ENCODE results near the gene SLC39A10. TPM values are rescaled to one million over a fixed set of nuclear protein-coding genes. Genes with fewer than 3 reads are reported as not detected.

SLC39A10 gene
- total and polyA plus RNA-seq, 2 of the 4 experiments (the other 2 are of a cell fraction) = 17.6 to 64.7 TPM

DNA sequence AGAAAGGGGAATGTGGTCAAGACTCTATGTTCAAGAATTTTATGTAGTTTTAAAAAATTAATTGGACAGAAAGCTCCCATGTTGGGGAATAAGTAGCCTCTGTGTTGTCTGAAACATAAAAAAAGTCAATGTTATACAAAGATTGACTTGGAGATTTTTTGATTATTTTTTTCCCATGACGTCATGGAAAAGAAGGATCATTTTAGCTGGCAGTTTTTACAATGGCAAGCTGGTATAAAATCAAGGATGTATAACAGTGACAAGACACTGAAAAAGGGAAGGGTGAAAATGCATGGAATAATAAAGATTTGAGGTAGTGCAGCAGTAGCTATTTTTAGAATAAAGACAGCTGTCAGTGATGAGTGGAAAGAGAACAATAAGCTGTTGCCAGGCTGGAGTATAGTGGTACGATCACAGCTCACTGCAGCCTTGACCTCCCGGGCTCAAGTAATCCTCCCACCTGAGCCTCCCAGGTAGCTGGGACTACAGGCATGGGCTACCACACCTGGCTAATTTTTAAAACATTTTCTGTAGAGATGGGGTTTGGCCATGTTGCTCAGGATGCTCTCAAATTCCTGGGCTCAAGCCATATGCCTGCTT, 9.2 kb downstream of the SLC39A10 start:
- Histone ChIP-seq H4K8ac (ENCODE audit: low read depth in 2 of 2, low read length in 2 of 2) (no peak overlapping the region), H3K27me3 (ENCODE audit: control insufficient read depth, insufficient read depth, low read length) (no peaks in the 10 kb centered on the region), H3K27ac (ENCODE audit: insufficient read depth, low read length) (no peak overlapping the region), H4K5ac (ENCODE audit: low read depth, low read length) (no peak overlapping the region), H3K56ac (ENCODE audit: extremely low read depth, insufficient read depth, low read length) (no peak overlapping the region), H3K23ac (ENCODE audit: low read depth, low read length) (no peak overlapping the region), H2BK5ac (ENCODE audit: low read depth, low read length, poor library complexity, severe bottlenecking) (no peak overlapping the region), H2AFZ (replicated peaks; ENCODE audit: low read length, poor library complexity) (no peak overlapping the region), H3K4ac (ENCODE audit: low read depth, low read length) (no peak overlapping the region), H2AK5ac (ENCODE audit: low read depth, low read length) (no peak overlapping the region), H4K20me1 (ENCODE audit: insufficient read depth, low read length) (peaks cover 6% of the 10 kb centered on the region; the same call in 1 of the 2 replicates), H3K18ac (ENCODE audit: low read depth, low read length) (no peak overlapping the region), H3K9me3 (ENCODE audit: control insufficient read depth, insufficient read depth, low read length) (no peaks in the 10 kb centered on the region), H2AK9ac (replicated peaks; ENCODE audit: low read depth, low read length, poor library complexity) (no peak overlapping the region), H3K14ac (replicated peaks; ENCODE audit: low read depth, low read length) (no peak overlapping the region), H3K4me2 (ENCODE audit: low read depth, low read length) (no peak overlapping the region), H2BK120ac (ENCODE audit: low read depth, low read length) (no peak overlapping the region), H3K4me3 (ENCODE audit: insufficient read depth, low read depth, low read length) (no peak overlapping the region), H3K9ac (ENCODE audit: low read depth, low read length) (no peak overlapping the region), H3K79me1 (ENCODE audit: low read depth in 1 of 2, low read length in 2 of 2) (peaks cover 16 to 49% of the 10 kb centered on the region in 2 experiments; a peak in 3 of 4 replicates), H3K9me1 (ENCODE audit: insufficient read depth, low read length) (no peaks in the 10 kb centered on the region), H3K4me1 (ENCODE audit: control insufficient read depth, insufficient read depth, low read length) (peaks cover 8% of the 10 kb centered on the region), H2BK20ac (ENCODE audit: low read depth, low read length) (no peak overlapping the region), H2BK15ac (ENCODE audit: low read depth, low read length) (no peak overlapping the region), H3K36me3 (ENCODE audit: control insufficient read depth, insufficient read depth, low read length) (no peaks in the 10 kb centered on the region), H4K91ac (ENCODE audit: insufficient read depth, low read depth, low read length) (no peak overlapping the region)
- DNase-seq (no peak), ATAC-seq (ENCODE audit: low read depth) (no peak)
- ChIA-PET CTCF (interaction anchor here (1.0 to 3.2 kb wide), 6 partner anchors 11 to 401 kb away, joined by 3 to 14 read pairs (median 4); no protein-coding TSS in a partner anchor), POLR2A (ENCODE audit: unreplicated experiment) (interaction anchor here (0.5 kb wide), 1 partner anchor 231 kb away, joined by 4 read pairs; no protein-coding TSS in a partner anchor)
- BruUV-seq (replicated peaks) = no TSS peak
- TF ChIP-seq, protein P1, sequence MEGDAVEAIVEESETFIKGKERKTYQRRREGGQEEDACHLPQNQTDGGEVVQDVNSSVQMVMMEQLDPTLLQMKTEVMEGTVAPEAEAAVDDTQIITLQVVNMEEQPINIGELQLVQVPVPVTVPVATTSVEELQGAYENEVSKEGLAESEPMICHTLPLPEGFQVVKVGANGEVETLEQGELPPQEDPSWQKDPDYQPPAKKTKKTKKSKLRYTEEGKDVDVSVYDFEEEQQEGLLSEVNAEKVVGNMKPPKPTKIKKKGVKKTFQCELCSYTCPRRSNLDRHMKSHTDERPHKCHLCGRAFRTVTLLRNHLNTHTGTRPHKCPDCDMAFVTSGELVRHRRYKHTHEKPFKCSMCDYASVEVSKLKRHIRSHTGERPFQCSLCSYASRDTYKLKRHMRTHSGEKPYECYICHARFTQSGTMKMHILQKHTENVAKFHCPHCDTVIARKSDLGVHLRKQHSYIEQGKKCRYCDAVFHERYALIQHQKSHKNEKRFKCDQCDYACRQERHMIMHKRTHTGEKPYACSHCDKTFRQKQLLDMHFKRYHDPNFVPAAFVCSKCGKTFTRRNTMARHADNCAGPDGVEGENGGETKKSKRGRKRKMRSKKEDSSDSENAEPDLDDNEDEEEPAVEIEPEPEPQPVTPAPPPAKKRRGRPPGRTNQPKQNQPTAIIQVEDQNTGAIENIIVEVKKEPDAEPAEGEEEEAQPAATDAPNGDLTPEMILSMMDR (conservative IDR thresholded peaks at IDR 0.05; ENCODE audit: low read depth, low read length) = no peak
- TF ChIP-seq MAZ (IDR thresholded peaks at IDR 0.05; ENCODE audit: borderline replicate concordance, low read depth, low read length) (no peak), CHD1 (IDR thresholded peaks at IDR 0.05; ENCODE audit: low read depth, low read length) (no peak), NFE2L2 (IDR thresholded peaks at IDR 0.05; ENCODE audit: low read depth, low read length) (no peak), RCOR1 (IDR thresholded peaks at IDR 0.05; ENCODE audit: insufficient replicate concordance, low read length) (no peak), MAFK (IDR thresholded peaks at IDR 0.05; ENCODE audit: low read depth, low read length) (no peak)
- in situ Hi-C loops (cut with MboI; ENCODE audit: low sequenced_read_pairs) (loop anchor here (25.0 kb wide), 2 partner anchors 354 to 671 kb away; no protein-coding TSS in a partner anchor), intact Hi-C loops (cut with micrococcal nuclease) (loop anchor here (5.0 kb wide), 1 partner anchor 671 kb away; no protein-coding TSS in a partner anchor), dilution Hi-C loops (cut with HindIII; ENCODE audit: low sequenced_read_pairs, unreplicated experiment) (no loop called here)
- 91% methylated on average over 1 of the region's 3 CpGs; no CpG with 5 or more reads in 1 of the 2 experiments for WGBS, 2 experiments (ENCODE audit: extremely low coverage in 2 of 2, insufficient read length in 1 of 2)

Data from IMR-90 (cell line).